ENCODE measurements around the gene RANBP10. TPM values are rescaled to one million over a fixed set of nuclear protein-coding genes. Genes with fewer than 3 reads are reported as not detected.

RANBP10 gene
- total and polyA plus RNA-seq, 2 of the 13 experiments (the other 11 are each of a cell fraction or from before 2014, with no cell fraction given), result 9.2 to 22.7 TPM

DNA sequence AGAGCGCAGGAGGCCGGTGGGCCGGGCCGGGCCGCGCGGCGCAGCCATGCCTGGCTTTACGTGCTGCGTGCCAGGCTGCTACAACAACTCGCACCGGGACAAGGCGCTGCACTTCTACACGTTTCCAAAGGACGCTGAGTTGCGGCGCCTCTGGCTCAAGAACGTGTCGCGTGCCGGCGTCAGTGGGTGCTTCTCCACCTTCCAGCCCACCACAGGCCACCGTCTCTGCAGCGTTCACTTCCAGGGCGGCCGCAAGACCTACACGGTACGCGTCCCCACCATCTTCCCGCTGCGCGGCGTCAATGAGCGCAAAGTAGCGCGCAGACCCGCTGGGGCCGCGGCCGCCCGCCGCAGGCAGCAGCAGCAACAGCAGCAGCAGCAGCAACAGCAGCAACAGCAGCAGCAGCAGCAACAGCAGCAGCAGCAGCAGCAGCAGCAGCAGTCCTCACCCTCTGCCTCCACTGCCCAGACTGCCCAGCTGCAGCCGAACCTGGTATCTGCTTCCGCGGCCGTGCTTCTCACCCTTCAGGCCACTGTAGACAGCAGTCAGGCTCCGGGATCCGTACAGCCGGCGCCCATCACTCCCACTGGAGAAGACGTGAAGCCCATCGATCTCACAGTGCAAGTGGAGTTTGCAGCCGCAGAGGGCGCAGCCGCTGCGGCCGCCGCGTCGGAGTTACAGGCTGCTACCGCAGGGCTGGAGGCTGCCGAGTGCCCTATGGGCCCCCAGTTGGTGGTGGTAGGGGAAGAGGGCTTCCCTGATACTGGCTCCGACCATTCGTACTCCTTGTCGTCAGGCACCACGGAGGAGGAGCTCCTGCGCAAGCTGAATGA lies 36.4 kb upstream of the RANBP10 start (continued):
- TF ChIP-seq, protein P1, sequence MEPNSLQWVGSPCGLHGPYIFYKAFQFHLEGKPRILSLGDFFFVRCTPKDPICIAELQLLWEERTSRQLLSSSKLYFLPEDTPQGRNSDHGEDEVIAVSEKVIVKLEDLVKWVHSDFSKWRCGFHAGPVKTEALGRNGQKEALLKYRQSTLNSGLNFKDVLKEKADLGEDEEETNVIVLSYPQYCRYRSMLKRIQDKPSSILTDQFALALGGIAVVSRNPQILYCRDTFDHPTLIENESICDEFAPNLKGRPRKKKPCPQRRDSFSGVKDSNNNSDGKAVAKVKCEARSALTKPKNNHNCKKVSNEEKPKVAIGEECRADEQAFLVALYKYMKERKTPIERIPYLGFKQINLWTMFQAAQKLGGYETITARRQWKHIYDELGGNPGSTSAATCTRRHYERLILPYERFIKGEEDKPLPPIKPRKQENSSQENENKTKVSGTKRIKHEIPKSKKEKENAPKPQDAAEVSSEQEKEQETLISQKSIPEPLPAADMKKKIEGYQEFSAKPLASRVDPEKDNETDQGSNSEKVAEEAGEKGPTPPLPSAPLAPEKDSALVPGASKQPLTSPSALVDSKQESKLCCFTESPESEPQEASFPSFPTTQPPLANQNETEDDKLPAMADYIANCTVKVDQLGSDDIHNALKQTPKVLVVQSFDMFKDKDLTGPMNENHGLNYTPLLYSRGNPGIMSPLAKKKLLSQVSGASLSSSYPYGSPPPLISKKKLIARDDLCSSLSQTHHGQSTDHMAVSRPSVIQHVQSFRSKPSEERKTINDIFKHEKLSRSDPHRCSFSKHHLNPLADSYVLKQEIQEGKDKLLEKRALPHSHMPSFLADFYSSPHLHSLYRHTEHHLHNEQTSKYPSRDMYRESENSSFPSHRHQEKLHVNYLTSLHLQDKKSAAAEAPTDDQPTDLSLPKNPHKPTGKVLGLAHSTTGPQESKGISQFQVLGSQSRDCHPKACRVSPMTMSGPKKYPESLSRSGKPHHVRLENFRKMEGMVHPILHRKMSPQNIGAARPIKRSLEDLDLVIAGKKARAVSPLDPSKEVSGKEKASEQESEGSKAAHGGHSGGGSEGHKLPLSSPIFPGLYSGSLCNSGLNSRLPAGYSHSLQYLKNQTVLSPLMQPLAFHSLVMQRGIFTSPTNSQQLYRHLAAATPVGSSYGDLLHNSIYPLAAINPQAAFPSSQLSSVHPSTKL (CRISPR knock-in tag; IDR thresholded peaks at IDR 0.05), result peak; percentile 37; the same call in 1 of the 2 replicates
- TF ChIP-seq ZSCAN29 (CRISPR knock-in tag; conservative IDR thresholded peaks at IDR 0.05) (no peak; the same call in 1 of the 2 replicates), ZNF616 (CRISPR knock-in tag; IDR thresholded peaks at IDR 0.05; ENCODE audit: low read depth) (0 out of 2 replicates have a peak, but pooled peaks have one; percentile 44), MIER3 (CRISPR knock-in tag; IDR thresholded peaks at IDR 0.05; ENCODE audit: borderline replicate concordance) (0 out of 2 replicates have a peak, but pooled peaks have one; percentile 17), SNRNP70 (IDR thresholded peaks at IDR 0.05; ENCODE audit: low read depth, low read length) (no peak), ZFYVE20 (CRISPR knock-in tag; IDR thresholded peaks at IDR 0.05; ENCODE audit: borderline replicate concordance, low read depth) (no peak), ZBTB20 (CRISPR knock-in tag; IDR thresholded peaks at IDR 0.05; ENCODE audit: borderline replicate concordance, low read depth) (no peak), NFRKB (IDR thresholded peaks at IDR 0.05) (no peak), GABPB1 (CRISPR knock-in tag; IDR thresholded peaks at IDR 0.05) (peak; percentile 61), ZNF850 (CRISPR knock-in tag; conservative IDR thresholded peaks at IDR 0.05) (no peak), FOSL2 (CRISPR knock-in tag; IDR thresholded peaks at IDR 0.05) (no peak; the same call in 1 of the 2 replicates), KDM5A (IDR thresholded peaks at IDR 0.05; ENCODE audit: borderline replicate concordance, low read length) (no peak), HOXA7 (CRISPR knock-in tag; IDR thresholded peaks at IDR 0.05) (no peak)
- TF ChIP-seq, protein P2, sequence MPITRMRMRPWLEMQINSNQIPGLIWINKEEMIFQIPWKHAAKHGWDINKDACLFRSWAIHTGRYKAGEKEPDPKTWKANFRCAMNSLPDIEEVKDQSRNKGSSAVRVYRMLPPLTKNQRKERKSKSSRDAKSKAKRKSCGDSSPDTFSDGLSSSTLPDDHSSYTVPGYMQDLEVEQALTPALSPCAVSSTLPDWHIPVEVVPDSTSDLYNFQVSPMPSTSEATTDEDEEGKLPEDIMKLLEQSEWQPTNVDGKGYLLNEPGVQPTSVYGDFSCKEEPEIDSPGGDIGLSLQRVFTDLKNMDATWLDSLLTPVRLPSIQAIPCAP (CRISPR knock-in tag; IDR thresholded peaks at IDR 0.05; ENCODE audit: low read depth), result no peak; the same call in 1 of the 2 replicates
- TF ChIP-seq, protein P3, sequence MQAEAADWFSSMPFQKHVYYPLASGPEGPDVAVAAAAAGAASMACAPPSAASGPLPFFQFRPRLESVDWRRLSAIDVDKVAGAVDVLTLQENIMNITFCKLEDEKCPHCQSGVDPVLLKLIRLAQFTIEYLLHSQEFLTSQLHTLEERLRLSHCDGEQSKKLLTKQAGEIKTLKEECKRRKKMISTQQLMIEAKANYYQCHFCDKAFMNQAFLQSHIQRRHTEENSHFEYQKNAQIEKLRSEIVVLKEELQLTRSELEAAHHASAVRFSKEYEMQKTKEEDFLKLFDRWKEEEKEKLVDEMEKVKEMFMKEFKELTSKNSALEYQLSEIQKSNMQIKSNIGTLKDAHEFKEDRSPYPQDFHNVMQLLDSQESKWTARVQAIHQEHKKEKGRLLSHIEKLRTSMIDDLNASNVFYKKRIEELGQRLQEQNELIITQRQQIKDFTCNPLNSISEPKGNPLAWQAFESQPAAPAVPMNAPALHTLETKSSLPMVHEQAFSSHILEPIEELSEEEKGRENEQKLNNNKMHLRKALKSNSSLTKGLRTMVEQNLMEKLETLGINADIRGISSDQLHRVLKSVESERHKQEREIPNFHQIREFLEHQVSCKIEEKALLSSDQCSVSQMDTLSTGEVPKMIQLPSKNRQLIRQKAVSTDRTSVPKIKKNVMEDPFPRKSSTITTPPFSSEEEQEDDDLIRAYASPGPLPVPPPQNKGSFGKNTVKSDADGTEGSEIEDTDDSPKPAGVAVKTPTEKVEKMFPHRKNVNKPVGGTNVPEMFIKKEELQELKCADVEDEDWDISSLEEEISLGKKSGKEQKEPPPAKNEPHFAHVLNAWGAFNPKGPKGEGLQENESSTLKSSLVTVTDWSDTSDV (CRISPR knock-in tag; IDR thresholded peaks at IDR 0.05), result no peak
- TF ChIP-seq, protein P4, sequence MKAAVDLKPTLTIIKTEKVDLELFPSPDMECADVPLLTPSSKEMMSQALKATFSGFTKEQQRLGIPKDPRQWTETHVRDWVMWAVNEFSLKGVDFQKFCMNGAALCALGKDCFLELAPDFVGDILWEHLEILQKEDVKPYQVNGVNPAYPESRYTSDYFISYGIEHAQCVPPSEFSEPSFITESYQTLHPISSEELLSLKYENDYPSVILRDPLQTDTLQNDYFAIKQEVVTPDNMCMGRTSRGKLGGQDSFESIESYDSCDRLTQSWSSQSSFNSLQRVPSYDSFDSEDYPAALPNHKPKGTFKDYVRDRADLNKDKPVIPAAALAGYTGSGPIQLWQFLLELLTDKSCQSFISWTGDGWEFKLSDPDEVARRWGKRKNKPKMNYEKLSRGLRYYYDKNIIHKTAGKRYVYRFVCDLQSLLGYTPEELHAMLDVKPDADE (CRISPR knock-in tag; IDR thresholded peaks at IDR 0.05), result no peak
- TF ChIP-seq, protein P5, sequence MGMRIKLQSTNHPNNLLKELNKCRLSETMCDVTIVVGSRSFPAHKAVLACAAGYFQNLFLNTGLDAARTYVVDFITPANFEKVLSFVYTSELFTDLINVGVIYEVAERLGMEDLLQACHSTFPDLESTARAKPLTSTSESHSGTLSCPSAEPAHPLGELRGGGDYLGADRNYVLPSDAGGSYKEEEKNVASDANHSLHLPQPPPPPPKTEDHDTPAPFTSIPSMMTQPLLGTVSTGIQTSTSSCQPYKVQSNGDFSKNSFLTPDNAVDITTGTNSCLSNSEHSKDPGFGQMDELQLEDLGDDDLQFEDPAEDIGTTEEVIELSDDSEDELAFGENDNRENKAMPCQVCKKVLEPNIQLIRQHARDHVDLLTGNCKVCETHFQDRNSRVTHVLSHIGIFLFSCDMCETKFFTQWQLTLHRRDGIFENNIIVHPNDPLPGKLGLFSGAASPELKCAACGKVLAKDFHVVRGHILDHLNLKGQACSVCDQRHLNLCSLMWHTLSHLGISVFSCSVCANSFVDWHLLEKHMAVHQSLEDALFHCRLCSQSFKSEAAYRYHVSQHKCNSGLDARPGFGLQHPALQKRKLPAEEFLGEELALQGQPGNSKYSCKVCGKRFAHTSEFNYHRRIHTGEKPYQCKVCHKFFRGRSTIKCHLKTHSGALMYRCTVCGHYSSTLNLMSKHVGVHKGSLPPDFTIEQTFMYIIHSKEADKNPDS (CRISPR knock-in tag; IDR thresholded peaks at IDR 0.05), result peak; percentile 82; the same call in 1 of the 2 replicates

All from HepG2 (cell line).